GM19023 (cell line): ENCODE data around the gene SLC44A1.

Experiments used
- ATAC-seq: cut with Tn5 transposase; IDR thresholded peaks from one replicate; pipeline ENCODE4 v1.9.1; 2021; ENCODE audit warnings: mild to moderate bottlenecking, moderate library complexity; ENCODE audit not compliant: unreplicated experiment

SLC44A1 gene

GRCh38 chr9:105331160-105331559, 86.7 kb downstream of the SLC44A1 start:
- ATAC-seq: peak; percentile 37

- ATAC-seq: no peak
These were observed 87.3 kb downstream of the SLC44A1 start for GRCh38 chr9:105331755-105332154.

GRCh38 chr9:105332471-105332870, 88.0 kb downstream of the SLC44A1 start:
- ATAC-seq: no peak

DNA sequence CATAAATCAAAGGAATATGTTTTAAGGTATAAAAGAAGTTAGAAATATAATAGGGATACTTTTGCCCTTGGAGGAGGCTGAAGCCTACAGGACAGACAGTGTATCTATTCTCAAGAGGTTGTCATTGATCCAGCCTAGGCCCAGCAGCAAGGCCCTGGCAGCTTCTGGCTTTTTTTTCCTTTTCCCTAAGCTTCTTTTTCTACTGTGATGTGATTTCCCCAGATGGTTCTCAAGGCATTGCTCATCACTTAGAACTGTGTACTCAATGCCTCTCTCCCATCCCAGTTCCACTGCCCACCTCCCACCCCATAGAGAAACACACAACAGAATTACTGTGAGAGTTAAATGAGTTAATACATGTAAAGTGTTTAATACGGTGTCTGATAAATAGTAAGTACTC, 88.6 kb downstream of the SLC44A1 start:
- no peak for ATAC-seq

GRCh38 chr9:105333811-105334210, 89.4 kb downstream of the SLC44A1 start:
- no peak for ATAC-seq

- no peak for ATAC-seq
These were observed 93.9 kb downstream of the SLC44A1 start for GRCh38 chr9:105338308-105338707.

DNA sequence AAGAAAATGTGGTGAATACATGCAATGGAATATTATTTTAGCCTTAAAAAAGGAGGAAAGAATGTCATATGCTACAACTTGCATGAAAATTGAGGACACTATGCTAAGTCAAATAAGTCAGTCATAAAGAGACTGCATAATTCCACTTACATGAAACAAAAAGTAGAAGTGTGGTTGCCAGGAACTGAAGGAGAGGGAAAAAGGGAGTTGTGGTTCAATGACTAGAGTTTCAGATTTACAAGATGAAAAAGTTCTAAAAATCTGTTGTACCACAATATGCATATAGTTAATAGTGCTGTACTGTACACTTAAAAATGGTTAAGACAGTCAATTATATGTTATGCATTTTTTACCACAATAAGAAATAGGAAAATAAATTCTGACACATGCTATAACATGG, 95.4 kb downstream of the SLC44A1 start:
- no peak for ATAC-seq

GRCh38 chr9:105341434-105342146, 97.1 kb downstream of the SLC44A1 start:
- no peak for ATAC-seq

DNA sequence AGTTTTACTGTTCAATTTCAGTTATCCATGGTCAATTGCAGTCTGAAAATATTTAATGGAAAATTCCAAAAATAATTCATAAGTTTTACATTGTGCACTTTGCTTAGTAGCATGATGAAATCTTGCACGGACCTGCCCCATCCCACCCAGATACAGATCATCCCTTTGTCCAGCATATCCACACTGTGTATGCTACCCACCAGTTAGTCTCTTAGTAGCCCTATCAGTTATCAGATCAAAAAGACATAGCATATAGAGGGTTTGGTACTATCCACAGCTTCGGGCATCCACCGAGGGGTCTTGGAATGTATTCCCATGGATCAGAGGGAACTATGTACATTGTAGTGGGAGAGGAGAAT, 97.7 kb downstream of the SLC44A1 start:
- no peak for ATAC-seq

GRCh38 chr9:105344283-105344682, 99.8 kb downstream of the SLC44A1 start:
- no peak for ATAC-seq

GRCh38 chr9:105345626-105346025, 101.2 kb downstream of the SLC44A1 start:
- ATAC-seq: no peak

DNA sequence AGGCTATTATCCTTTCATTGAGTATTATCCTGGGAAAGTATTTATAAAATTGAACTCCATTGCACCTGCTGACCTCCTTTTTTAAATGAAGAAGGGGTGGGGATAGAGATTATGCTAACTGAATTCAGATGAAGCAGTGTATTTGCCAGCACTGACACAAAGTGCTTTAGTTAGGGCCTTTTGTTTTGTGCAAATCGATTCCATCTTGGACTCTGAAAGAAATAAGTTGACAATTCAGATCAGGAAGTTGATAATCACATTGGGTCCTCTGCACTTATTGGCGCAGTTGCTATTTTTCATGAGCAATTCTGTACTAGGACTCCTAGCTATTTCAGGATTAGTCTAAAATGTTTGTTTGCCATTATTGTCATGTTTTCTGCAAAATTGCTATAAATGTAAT, 101.8 kb downstream of the SLC44A1 start:
- ATAC-seq: no peak

GRCh38 chr9:105354448-105354847, 110.0 kb downstream of the SLC44A1 start:
- ATAC-seq: no peak

GRCh38 chr9:105355781-105356180, 111.3 kb downstream of the SLC44A1 start:
- ATAC-seq: peak; percentile 45

DNA sequence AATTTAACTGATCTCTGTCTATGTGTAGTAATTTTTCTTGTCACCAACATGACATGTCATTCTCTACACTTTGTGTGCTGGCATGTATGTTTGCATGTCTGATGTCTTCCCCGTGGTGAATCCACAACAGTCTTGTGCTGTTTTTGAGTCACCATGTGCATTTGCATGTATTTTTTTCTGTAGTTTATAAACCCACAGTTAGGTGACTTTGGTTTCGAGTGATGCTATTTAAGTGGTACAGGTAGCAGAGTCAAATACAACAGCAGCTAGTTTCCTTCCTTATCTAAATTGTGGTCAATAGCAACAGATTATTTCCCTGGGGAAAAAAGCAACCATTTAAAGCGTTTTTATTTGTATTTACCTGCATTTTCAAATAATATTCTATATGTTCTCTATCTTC, 113.5 kb downstream of the SLC44A1 start:
- ATAC-seq: peak; percentile 83

- ATAC-seq: peak; percentile 61
These were observed 115.4 kb downstream of the SLC44A1 start for GRCh38 chr9:105359892-105360291.

DNA sequence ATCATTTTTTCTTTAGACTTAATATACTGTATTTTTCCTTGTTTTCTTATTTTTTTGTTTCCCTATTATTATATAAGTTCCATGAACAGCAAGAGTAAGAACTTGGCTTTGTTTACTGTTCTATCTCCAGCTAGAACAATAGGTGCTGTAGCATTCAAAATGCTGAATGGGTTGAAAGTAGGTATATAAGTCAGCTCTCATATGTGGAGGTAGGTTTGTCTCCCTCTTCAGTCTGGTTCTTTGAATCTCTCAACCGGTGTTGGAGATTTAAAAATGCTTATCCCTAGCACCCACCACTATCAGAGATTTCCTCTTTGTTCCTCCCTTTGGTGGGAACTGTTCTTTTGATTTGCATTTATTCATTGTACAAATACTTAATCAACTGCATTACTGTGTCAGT, 115.9 kb downstream of the SLC44A1 start:
- ATAC-seq: no peak

DNA sequence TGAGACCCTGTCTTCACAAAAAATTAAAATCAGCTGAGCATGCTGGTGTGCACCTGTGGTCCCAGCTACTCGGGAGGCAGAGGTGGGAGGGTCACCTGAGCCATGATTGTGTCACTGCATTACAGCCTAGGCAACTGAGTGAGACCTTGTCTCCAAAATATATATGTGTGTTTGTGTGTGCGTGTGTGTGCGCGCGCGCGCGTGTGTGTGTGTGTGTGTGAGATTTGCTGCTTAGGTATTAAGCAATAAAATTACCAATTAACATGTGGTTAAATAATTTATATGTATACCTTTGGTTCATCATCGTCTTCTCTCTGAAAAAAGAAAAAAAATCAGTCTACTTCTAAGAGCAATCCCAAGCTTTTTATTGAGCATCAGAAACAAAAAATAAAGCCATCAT, 117.4 kb downstream of the SLC44A1 start:
- no peak for ATAC-seq

DNA sequence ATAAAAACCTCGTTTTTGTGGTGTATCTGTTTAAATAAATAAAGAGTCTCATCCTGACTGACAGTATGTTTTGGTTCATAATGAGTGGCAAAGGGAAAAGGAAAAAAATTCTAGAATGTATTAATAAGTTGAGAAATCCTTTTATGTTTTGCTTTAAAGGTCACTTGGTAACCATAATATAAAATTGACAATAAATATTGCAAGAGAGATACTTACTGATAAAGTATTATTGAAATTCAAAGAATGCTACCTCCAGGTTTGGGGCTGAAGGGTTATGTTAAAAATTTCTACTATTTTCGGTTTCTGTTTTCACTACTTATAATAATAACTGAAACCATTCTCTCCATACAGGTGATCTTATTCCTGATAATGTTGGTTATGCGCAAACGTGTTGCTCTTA, 118.0 kb downstream of the SLC44A1 start:
- no peak for ATAC-seq

DNA sequence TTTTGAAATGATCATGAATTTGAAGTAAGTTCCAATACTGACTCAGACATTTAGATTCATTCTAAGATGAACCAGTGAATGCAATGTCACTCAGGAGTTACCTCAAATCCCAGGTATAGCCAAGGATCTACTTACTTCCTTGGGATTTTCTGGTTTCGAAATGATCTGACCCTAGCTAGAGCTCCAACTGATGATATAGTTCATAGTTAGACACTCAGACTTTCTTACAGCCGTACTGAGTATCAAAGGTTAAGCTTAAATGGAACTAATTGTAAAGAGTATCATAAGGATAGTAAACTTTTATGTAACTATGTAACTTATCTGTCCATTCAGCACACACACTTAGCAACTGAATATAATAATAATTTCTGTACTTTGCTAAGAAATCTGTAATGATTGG, 119.4 kb downstream of the SLC44A1 start:
- no peak for ATAC-seq

DNA sequence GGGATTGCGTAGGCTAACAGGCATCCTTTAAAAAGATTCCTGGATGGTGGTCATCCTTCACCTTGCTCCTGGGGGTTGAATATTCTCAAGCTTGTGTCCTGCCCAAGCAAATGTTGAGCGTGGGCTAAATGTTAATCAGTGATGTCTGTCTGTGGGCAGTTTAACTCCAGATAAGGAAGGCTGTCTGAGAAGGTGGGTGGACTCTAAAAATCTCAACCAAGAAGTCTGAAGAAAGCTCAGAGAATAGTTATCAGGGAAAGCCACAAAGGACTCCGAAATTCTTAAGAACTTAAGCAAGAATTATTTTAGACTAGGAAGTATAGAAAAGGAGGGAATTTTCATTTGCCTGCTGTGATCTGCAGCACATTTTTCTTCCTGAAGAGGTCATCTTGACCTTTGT, 125.5 kb downstream of the SLC44A1 start:
- ATAC-seq: no peak

DNA sequence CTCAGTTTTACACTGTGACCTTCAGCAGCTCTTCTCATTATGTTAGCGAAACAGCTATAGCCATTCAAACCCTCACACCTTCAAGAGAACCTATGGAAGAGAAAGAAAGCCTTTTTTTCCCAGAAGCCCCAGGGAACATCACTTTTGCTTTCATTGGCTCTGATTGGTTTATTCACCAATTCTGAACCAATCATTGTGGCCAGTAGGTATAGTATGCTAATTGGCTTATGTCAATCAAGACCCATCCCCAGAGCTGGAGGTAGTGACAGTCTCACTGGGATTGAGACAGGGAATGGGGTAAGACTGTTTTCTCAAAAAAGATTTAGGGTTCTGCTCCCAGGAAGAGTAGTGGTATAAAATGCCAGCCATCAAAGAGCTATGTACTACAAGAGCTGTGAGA, 129.3 kb downstream of the SLC44A1 start:
- no peak for ATAC-seq

DNA sequence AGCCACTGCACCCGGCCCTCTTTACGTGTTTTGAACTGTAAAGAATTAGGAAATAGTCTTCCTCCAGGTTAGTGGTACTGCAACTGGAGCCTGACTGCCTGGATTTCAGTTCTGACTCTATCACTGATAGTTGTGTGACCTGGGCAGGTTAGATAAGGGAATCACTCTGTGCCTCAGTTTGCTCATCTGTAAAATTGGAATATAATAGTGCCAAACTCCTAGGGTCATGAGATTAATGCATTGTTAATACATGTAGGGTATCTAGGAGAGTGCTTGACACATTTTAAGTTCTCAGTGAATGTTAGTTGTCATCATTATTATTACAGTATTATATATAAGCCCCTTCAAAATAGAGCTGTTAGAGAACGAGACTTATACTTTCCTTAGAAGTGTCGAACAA, 130.9 kb downstream of the SLC44A1 start:
- no peak for ATAC-seq
